ENCODE results near the gene PNKP.
A peak's percentile ranks its signal among the peaks of the same experiment; 100 is the strongest.

PNKP gene

DNA sequence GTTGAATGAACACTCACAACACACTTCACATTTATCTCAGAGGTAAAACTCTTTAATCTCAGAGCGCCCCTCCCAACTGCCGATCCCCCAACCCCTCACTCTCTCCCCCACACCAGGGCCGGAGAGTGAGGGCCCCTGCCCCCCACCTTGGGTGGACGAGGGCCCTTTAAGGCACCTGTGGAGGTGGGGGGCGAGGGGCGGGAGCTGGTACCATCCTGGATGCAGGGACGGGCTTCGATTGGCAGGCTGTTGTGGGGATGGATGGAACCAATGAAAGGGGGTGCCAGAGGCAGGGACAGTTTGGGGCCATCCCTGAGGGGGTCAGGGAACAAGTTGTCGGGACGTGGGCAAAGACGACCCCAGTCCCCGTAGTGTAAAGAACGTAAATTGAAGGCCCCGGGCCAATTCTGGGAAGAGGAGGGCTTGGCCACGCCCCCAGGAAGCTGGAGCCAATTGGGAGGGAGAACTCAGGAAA is 1.7 kb upstream of the PNKP start:
- TF ChIP-seq GLIS3 (CRISPR knock-in tag; IDR thresholded peaks at IDR 0.05), result 0 out of 2 replicates have a peak, but pooled peaks have one; percentile 68
- no peak for TF ChIP-seq CSDC2 (CRISPR knock-in tag; IDR thresholded peaks at IDR 0.05)

GRCh38 chr19:49864890-49865289 is 2.5 kb downstream of the PNKP start:
- no peak for ATAC-seq
- TF ChIP-seq, protein P1, sequence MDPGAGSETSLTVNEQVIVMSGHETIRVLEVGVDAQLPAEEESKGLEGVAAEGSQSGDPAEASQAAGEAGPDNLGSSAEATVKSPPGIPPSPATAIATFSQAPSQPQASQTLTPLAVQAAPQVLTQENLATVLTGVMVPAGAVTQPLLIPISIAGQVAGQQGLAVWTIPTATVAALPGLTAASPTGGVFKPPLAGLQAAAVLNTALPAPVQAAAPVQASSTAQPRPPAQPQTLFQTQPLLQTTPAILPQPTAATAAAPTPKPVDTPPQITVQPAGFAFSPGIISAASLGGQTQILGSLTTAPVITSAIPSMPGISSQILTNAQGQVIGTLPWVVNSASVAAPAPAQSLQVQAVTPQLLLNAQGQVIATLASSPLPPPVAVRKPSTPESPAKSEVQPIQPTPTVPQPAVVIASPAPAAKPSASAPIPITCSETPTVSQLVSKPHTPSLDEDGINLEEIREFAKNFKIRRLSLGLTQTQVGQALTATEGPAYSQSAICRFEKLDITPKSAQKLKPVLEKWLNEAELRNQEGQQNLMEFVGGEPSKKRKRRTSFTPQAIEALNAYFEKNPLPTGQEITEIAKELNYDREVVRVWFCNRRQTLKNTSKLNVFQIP (CRISPR knock-in tag; IDR thresholded peaks at IDR 0.05; ENCODE audit: borderline replicate concordance, low read depth), result no peak
- TF ChIP-seq ZFP30 (CRISPR knock-in tag; IDR thresholded peaks at IDR 0.05) (no peak), ISL1 (CRISPR knock-in tag; IDR thresholded peaks at IDR 0.05) (no peak), PATZ1 (CRISPR knock-in tag; IDR thresholded peaks at IDR 0.05; ENCODE audit: borderline replicate concordance) (no peak), ZFP3 (CRISPR knock-in tag; IDR thresholded peaks at IDR 0.05) (no peak), BACH2 (CRISPR knock-in tag; IDR thresholded peaks at IDR 0.05; ENCODE audit: borderline replicate concordance) (no peak), RARB (CRISPR knock-in tag; IDR thresholded peaks at IDR 0.05) (no peak), TOX (CRISPR knock-in tag; IDR thresholded peaks at IDR 0.05; ENCODE audit: borderline replicate concordance) (no peak), OSR1 (CRISPR knock-in tag; IDR thresholded peaks at IDR 0.05) (no peak), TCF4 (CRISPR knock-in tag; IDR thresholded peaks at IDR 0.05; ENCODE audit: borderline replicate concordance) (no peak), ZNF565 (CRISPR knock-in tag; conservative IDR thresholded peaks at IDR 0.05; ENCODE audit: low read depth) (no peak), ARNTL (CRISPR knock-in tag; IDR thresholded peaks at IDR 0.05; ENCODE audit: borderline replicate concordance, low read depth) (no peak), ZC3H10 (CRISPR knock-in tag; IDR thresholded peaks at IDR 0.05) (no peak), PPARA (CRISPR knock-in tag; IDR thresholded peaks at IDR 0.05; ENCODE audit: borderline replicate concordance) (no peak), GLIS3 (CRISPR knock-in tag; IDR thresholded peaks at IDR 0.05) (no peak), CREB5 (CRISPR knock-in tag; IDR thresholded peaks at IDR 0.05; ENCODE audit: low read depth) (no peak)
- TF ChIP-seq, protein P2, sequence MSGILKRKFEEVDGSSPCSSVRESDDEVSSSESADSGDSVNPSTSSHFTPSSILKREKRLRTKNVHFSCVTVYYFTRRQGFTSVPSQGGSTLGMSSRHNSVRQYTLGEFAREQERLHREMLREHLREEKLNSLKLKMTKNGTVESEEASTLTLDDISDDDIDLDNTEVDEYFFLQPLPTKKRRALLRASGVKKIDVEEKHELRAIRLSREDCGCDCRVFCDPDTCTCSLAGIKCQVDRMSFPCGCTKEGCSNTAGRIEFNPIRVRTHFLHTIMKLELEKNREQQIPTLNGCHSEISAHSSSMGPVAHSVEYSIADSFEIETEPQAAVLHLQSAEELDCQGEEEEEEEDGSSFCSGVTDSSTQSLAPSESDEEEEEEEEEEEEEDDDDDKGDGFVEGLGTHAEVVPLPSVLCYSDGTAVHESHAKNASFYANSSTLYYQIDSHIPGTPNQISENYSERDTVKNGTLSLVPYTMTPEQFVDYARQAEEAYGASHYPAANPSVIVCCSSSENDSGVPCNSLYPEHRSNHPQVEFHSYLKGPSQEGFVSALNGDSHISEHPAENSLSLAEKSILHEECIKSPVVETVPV (CRISPR knock-in tag; IDR thresholded peaks at IDR 0.05), result no peak
- TF ChIP-seq, protein P3, sequence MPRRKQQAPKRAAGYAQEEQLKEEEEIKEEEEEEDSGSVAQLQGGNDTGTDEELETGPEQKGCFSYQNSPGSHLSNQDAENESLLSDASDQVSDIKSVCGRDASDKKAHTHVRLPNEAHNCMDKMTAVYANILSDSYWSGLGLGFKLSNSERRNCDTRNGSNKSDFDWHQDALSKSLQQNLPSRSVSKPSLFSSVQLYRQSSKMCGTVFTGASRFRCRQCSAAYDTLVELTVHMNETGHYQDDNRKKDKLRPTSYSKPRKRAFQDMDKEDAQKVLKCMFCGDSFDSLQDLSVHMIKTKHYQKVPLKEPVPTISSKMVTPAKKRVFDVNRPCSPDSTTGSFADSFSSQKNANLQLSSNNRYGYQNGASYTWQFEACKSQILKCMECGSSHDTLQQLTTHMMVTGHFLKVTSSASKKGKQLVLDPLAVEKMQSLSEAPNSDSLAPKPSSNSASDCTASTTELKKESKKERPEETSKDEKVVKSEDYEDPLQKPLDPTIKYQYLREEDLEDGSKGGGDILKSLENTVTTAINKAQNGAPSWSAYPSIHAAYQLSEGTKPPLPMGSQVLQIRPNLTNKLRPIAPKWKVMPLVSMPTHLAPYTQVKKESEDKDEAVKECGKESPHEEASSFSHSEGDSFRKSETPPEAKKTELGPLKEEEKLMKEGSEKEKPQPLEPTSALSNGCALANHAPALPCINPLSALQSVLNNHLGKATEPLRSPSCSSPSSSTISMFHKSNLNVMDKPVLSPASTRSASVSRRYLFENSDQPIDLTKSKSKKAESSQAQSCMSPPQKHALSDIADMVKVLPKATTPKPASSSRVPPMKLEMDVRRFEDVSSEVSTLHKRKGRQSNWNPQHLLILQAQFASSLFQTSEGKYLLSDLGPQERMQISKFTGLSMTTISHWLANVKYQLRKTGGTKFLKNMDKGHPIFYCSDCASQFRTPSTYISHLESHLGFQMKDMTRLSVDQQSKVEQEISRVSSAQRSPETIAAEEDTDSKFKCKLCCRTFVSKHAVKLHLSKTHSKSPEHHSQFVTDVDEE (CRISPR knock-in tag; IDR thresholded peaks at IDR 0.05), result no peak

More for the DNA sequence above, 1.7 kb upstream of the PNKP start:
- ATAC-seq, result peak; percentile 2

DNA sequence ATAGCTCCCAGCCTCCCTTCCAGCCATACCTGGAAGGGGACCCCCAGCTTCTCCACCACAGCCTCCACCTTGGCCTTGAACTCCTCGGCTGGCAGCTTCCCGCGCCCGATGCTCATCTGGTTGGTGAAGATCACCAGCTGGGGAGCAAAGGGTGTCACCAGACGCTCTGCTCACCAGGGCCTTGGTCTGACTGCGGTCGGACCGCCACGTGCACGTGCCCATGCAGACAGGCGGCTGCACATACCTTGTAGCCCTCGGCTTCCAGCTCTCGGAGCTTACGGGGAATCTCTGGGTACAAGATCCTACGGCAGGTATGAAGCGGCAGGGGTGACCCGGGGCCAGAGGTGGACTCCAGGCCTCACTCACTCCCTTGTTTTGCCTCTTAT is 3.4 kb downstream of the PNKP start:
- ATAC-seq, result no peak
- TF ChIP-seq, protein P3 (CRISPR knock-in tag; IDR thresholded peaks at IDR 0.05), result no peak
- no peak for TF ChIP-seq ZFP3 (CRISPR knock-in tag; IDR thresholded peaks at IDR 0.05)
- TF ChIP-seq TOX (CRISPR knock-in tag; IDR thresholded peaks at IDR 0.05; ENCODE audit: borderline replicate concordance), result no peak
- no peak for TF ChIP-seq CREB5 (CRISPR knock-in tag; IDR thresholded peaks at IDR 0.05; ENCODE audit: low read depth)
- TF ChIP-seq PATZ1 (CRISPR knock-in tag; IDR thresholded peaks at IDR 0.05; ENCODE audit: borderline replicate concordance), result no peak
- TF ChIP-seq, protein P1 (CRISPR knock-in tag; IDR thresholded peaks at IDR 0.05; ENCODE audit: borderline replicate concordance, low read depth), result no peak
- no peak for TF ChIP-seq BACH2 (CRISPR knock-in tag; IDR thresholded peaks at IDR 0.05; ENCODE audit: borderline replicate concordance)

All from SK-N-SH treated with all-trans-retinoic acid at 6 μM for 48 hours (cell line).